Measurements from ENCODE around the gene UPK3BL1.
"Not testable (repeated sequence)": the region's sequence is repeated elsewhere in the genome, so short reads cannot be mapped to it uniquely, and the experiment has no call there.

The UPK3BL1 gene

GRCh38 chr7:102615930-102616329 is 26.7 kb downstream of the UPK3BL1 start:
- H3K9me3 ChIP-seq (replicated peaks in 1 of 2; ENCODE audit: control insufficient read depth in 2 of 2, insufficient read depth in 1 of 2, low read depth in 1 of 2, low read length in 2 of 2); H2BK5ac ChIP-seq (ENCODE audit: low read length); H3K79me1 ChIP-seq (ENCODE audit: low read depth, low read length); H2BK15ac ChIP-seq (ENCODE audit: low read length); H3K14ac ChIP-seq (ENCODE audit: low read length); H4K8ac ChIP-seq (ENCODE audit: low read depth, low read length); H3K23ac ChIP-seq (ENCODE audit: low read depth, low read length, poor library complexity); H2BK120ac ChIP-seq (ENCODE audit: low read depth, low read length); H2AK5ac ChIP-seq (ENCODE audit: low read depth, low read length); DNase-seq (ENCODE audit: low spot score); H3K4me1 ChIP-seq (ENCODE audit: control insufficient read depth in 2 of 2, insufficient read depth in 1 of 2, low read depth in 1 of 2, low read length in 2 of 2); H3K4me2 ChIP-seq (ENCODE audit: insufficient read depth, low read length, poor library complexity, severe bottlenecking); H4K91ac ChIP-seq (ENCODE audit: low read depth, low read length, poor library complexity); H3K36me3 ChIP-seq (replicated peaks in 1 of 2; ENCODE audit: control insufficient read depth in 2 of 2, insufficient read depth in 2 of 2, low read length in 2 of 2); H3K9ac ChIP-seq (ENCODE audit: low read depth, low read length, poor library complexity); H3K27me3 ChIP-seq (ENCODE audit: control insufficient read depth in 3 of 3, insufficient read depth in 3 of 3, low read depth in 1 of 3, low read length in 3 of 3); H2AFZ ChIP-seq (ENCODE audit: low read length); H2BK12ac ChIP-seq (ENCODE audit: low read length); H3K27ac ChIP-seq (replicated peaks; ENCODE audit: low read length); H3K18ac ChIP-seq (ENCODE audit: low read length); H3K4me3 ChIP-seq (ENCODE audit: low read length in 2 of 2); H3K4ac ChIP-seq (ENCODE audit: low read length): not testable (repeated sequence)
- WGBS, 2 donors (ENCODE audit: extremely low coverage in 2 of 2, insufficient read length in 2 of 2, insufficient replicate concordance in 1 of 2) = no CpG with 5 or more reads among the region's 10 CpGs

GRCh38 chr7:102614873-102615272 is 27.7 kb downstream of the UPK3BL1 start:
- not testable (repeated sequence) for H3K4ac ChIP-seq (ENCODE audit: low read length); H3K14ac ChIP-seq (ENCODE audit: low read length); H3K23ac ChIP-seq (ENCODE audit: low read depth, low read length, poor library complexity); H3K27ac ChIP-seq (replicated peaks; ENCODE audit: low read length); H2BK15ac ChIP-seq (ENCODE audit: low read length); H3K36me3 ChIP-seq (replicated peaks in 1 of 2; ENCODE audit: control insufficient read depth in 2 of 2, insufficient read depth in 2 of 2, low read length in 2 of 2); H3K27me3 ChIP-seq (ENCODE audit: control insufficient read depth in 3 of 3, insufficient read depth in 3 of 3, low read depth in 1 of 3, low read length in 3 of 3); H3K4me1 ChIP-seq (ENCODE audit: control insufficient read depth in 2 of 2, insufficient read depth in 1 of 2, low read depth in 1 of 2, low read length in 2 of 2); H2BK120ac ChIP-seq (ENCODE audit: low read depth, low read length); H3K9ac ChIP-seq (ENCODE audit: low read depth, low read length, poor library complexity); H4K91ac ChIP-seq (ENCODE audit: low read depth, low read length, poor library complexity); H3K4me3 ChIP-seq (ENCODE audit: low read length in 2 of 2); DNase-seq (ENCODE audit: low spot score); H2BK12ac ChIP-seq (ENCODE audit: low read length); H3K79me1 ChIP-seq (ENCODE audit: low read depth, low read length); H4K8ac ChIP-seq (ENCODE audit: low read depth, low read length); H2AFZ ChIP-seq (ENCODE audit: low read length); H2AK5ac ChIP-seq (ENCODE audit: low read depth, low read length); H3K18ac ChIP-seq (ENCODE audit: low read length); H3K9me3 ChIP-seq (replicated peaks in 1 of 2; ENCODE audit: control insufficient read depth in 2 of 2, insufficient read depth in 1 of 2, low read depth in 1 of 2, low read length in 2 of 2); H3K4me2 ChIP-seq (ENCODE audit: insufficient read depth, low read length, poor library complexity, severe bottlenecking); H2BK5ac ChIP-seq (ENCODE audit: low read length)
- no CpG with 5 or more reads among the region's 3 CpGs for WGBS, 2 donors (ENCODE audit: extremely low coverage in 2 of 2, insufficient read length in 2 of 2, insufficient replicate concordance in 1 of 2)

GRCh38 chr7:102614346-102614697 is 28.3 kb downstream of the UPK3BL1 start:
- DNase-seq (ENCODE audit: low spot score); H2BK15ac ChIP-seq (ENCODE audit: low read length); H3K4me3 ChIP-seq (ENCODE audit: low read length in 2 of 2); H2BK120ac ChIP-seq (ENCODE audit: low read depth, low read length); H3K9ac ChIP-seq (ENCODE audit: low read depth, low read length, poor library complexity); H3K9me3 ChIP-seq (replicated peaks in 1 of 2; ENCODE audit: control insufficient read depth in 2 of 2, insufficient read depth in 1 of 2, low read depth in 1 of 2, low read length in 2 of 2); H3K4me1 ChIP-seq (ENCODE audit: control insufficient read depth in 2 of 2, insufficient read depth in 1 of 2, low read depth in 1 of 2, low read length in 2 of 2); H3K36me3 ChIP-seq (replicated peaks in 1 of 2; ENCODE audit: control insufficient read depth in 2 of 2, insufficient read depth in 2 of 2, low read length in 2 of 2); H3K4me2 ChIP-seq (ENCODE audit: insufficient read depth, low read length, poor library complexity, severe bottlenecking); H2BK12ac ChIP-seq (ENCODE audit: low read length); H3K79me1 ChIP-seq (ENCODE audit: low read depth, low read length); H3K23ac ChIP-seq (ENCODE audit: low read depth, low read length, poor library complexity); H3K18ac ChIP-seq (ENCODE audit: low read length); H3K4ac ChIP-seq (ENCODE audit: low read length); H3K27me3 ChIP-seq (ENCODE audit: control insufficient read depth in 3 of 3, insufficient read depth in 3 of 3, low read depth in 1 of 3, low read length in 3 of 3); H4K8ac ChIP-seq (ENCODE audit: low read depth, low read length); H2AK5ac ChIP-seq (ENCODE audit: low read depth, low read length); H2BK5ac ChIP-seq (ENCODE audit: low read length); H3K14ac ChIP-seq (ENCODE audit: low read length); H4K91ac ChIP-seq (ENCODE audit: low read depth, low read length, poor library complexity); H3K27ac ChIP-seq (replicated peaks; ENCODE audit: low read length); H2AFZ ChIP-seq (ENCODE audit: low read length): not testable (repeated sequence)
- no CpG with 5 or more reads among the region's 4 CpGs for WGBS, 2 donors (ENCODE audit: extremely low coverage in 2 of 2, insufficient read length in 2 of 2, insufficient replicate concordance in 1 of 2)

GRCh38 chr7:102613575-102614345 is 28.8 kb downstream of the UPK3BL1 start:
- H2BK5ac ChIP-seq (ENCODE audit: low read length); H4K91ac ChIP-seq (ENCODE audit: low read depth, low read length, poor library complexity); H2BK15ac ChIP-seq (ENCODE audit: low read length); H3K27me3 ChIP-seq (ENCODE audit: control insufficient read depth in 3 of 3, insufficient read depth in 3 of 3, low read depth in 1 of 3, low read length in 3 of 3); H2AK5ac ChIP-seq (ENCODE audit: low read depth, low read length); H2BK12ac ChIP-seq (ENCODE audit: low read length); H3K79me1 ChIP-seq (ENCODE audit: low read depth, low read length); H3K4ac ChIP-seq (ENCODE audit: low read length); H3K9ac ChIP-seq (ENCODE audit: low read depth, low read length, poor library complexity); H2AFZ ChIP-seq (ENCODE audit: low read length); H3K14ac ChIP-seq (ENCODE audit: low read length); H3K4me2 ChIP-seq (ENCODE audit: insufficient read depth, low read length, poor library complexity, severe bottlenecking); H3K27ac ChIP-seq (replicated peaks; ENCODE audit: low read length); H3K4me3 ChIP-seq (ENCODE audit: low read length in 2 of 2); H4K8ac ChIP-seq (ENCODE audit: low read depth, low read length); H3K18ac ChIP-seq (ENCODE audit: low read length); H3K4me1 ChIP-seq (ENCODE audit: control insufficient read depth in 2 of 2, insufficient read depth in 1 of 2, low read depth in 1 of 2, low read length in 2 of 2); DNase-seq (ENCODE audit: low spot score); H3K36me3 ChIP-seq (replicated peaks in 1 of 2; ENCODE audit: control insufficient read depth in 2 of 2, insufficient read depth in 2 of 2, low read length in 2 of 2); H2BK120ac ChIP-seq (ENCODE audit: low read depth, low read length); H3K23ac ChIP-seq (ENCODE audit: low read depth, low read length, poor library complexity); H3K9me3 ChIP-seq (replicated peaks in 1 of 2; ENCODE audit: control insufficient read depth in 2 of 2, insufficient read depth in 1 of 2, low read depth in 1 of 2, low read length in 2 of 2): not testable (repeated sequence)
- WGBS, 2 donors (ENCODE audit: extremely low coverage in 2 of 2, insufficient read length in 2 of 2, insufficient replicate concordance in 1 of 2) = no CpG with 5 or more reads among the region's 15 CpGs

Measured in neuronal stem cell (in vitro differentiated cells).